Panc1 (cell line): Measurements from ENCODE around the gene FBXO40.

Experiments used
- CTCF ChIP-seq: fragments of 450-650 bp; IDR thresholded peaks from 2 replicates; pipeline ENCODE4 v1.5.1; 2017; ENCODE audit warnings: mild to moderate bottlenecking
- POLR2AphosphoS5 ChIP-seq: IDR thresholded peaks from 2 replicates; pipeline ENCODE4 v1.6.1; 2012; ENCODE audit warnings: mild to moderate bottlenecking, low read depth, low read length, moderate library complexity

GRCh38 chr3:121598564-121598963 is 5.4 kb downstream of the FBXO40 start:
- TF ChIP-seq CTCF (no peak), POLR2AphosphoS5 (no peak)
